Epithelial cell of esophagus (primary cell): Measurements from ENCODE around the gene SREBF2.
A peak's percentile ranks its signal among the peaks of the same experiment; 100 is the strongest.
"Not testable (repeated sequence)": the region's sequence is repeated elsewhere in the genome, so short reads cannot be mapped to it uniquely, and the experiment has no call there.

ENCODE experiments used
- DNase-seq: peaks from one replicate; pipeline ENCODE4 v3.0.0; 2010; ENCODE audit warnings: low read depth
- H3K4me3 ChIP-seq: 2 replicates; pipeline ENCODE4 v1.5.1; 2011; ENCODE audit warnings: mild to moderate bottlenecking, low read length, control low read depth
- CTCF ChIP-seq: IDR thresholded peaks from 2 replicates; pipeline ENCODE4 v1.5.1; 2011; ENCODE audit warnings: low read depth, mild to moderate bottlenecking, low read length, control low read depth, inconsistent platforms; ENCODE audit not compliant: insufficient read depth; ENCODE audit errors: missing control alignments

Gene SREBF2

GRCh38 chr22:41939981-41940831 lies 107.3 kb downstream of the SREBF2 start:
- H3K4me3 ChIP-seq, result no peak overlapping the region
- DNase-seq, result peak; percentile 35
- TF ChIP-seq CTCF, result no peak

- H3K4me3 ChIP-seq, result no peak overlapping the region
- peak; percentile 90 for DNase-seq
- peak; percentile 82 for TF ChIP-seq CTCF
Observed at GRCh38 chr22:41940832-41941765, 108.2 kb downstream of the SREBF2 start.

GRCh38 chr22:41943661-41944209 lies 110.8 kb downstream of the SREBF2 start:
- TF ChIP-seq CTCF, result no peak
- no peak overlapping the region for H3K4me3 ChIP-seq
- DNase-seq, result peak; percentile 60

- peak; percentile 96 for DNase-seq
- TF ChIP-seq CTCF, result no peak
- H3K4me3 ChIP-seq, result peak within 1 kb of the TSS; percentile 81
Observed at GRCh38 chr22:41946629-41947423, 113.9 kb downstream of the SREBF2 start, which contains the start of gene CENPM. Gene CENPM, minus strand, starts transcription at chr22:41947152. Its CDS starts 76 bp downstream, at chr22:41947076.

- no peak for TF ChIP-seq CTCF
- no peak for DNase-seq
- H3K4me3 ChIP-seq, result peak overlapping the region; percentile 81
Observed at GRCh38 chr22:41947424-41948080, 114.6 kb downstream of the SREBF2 start.

GRCh38 chr22:41948142-41948541 lies 115.2 kb downstream of the SREBF2 start:
- no peak for DNase-seq
- H3K4me3 ChIP-seq, result no peak overlapping the region
- no peak for TF ChIP-seq CTCF

GRCh38 chr22:41948928-41949296 lies 116.0 kb downstream of the SREBF2 start:
- not testable (repeated sequence) for DNase-seq, H3K4me3 ChIP-seq
